GM18907 (cell line): ENCODE results near the gene PCDHGA7.
"Not testable (repeated sequence)": the region's sequence is repeated elsewhere in the genome, so short reads cannot be mapped to it uniquely, and the experiment has no call there.

Experiments
- ATAC-seq: cut with Tn5 transposase; IDR thresholded peaks from one replicate; pipeline ENCODE4 v1.9.1; 2021; ENCODE audit warnings: mild to moderate bottlenecking, moderate library complexity; ENCODE audit not compliant: unreplicated experiment

Gene PCDHGA7

DNA sequence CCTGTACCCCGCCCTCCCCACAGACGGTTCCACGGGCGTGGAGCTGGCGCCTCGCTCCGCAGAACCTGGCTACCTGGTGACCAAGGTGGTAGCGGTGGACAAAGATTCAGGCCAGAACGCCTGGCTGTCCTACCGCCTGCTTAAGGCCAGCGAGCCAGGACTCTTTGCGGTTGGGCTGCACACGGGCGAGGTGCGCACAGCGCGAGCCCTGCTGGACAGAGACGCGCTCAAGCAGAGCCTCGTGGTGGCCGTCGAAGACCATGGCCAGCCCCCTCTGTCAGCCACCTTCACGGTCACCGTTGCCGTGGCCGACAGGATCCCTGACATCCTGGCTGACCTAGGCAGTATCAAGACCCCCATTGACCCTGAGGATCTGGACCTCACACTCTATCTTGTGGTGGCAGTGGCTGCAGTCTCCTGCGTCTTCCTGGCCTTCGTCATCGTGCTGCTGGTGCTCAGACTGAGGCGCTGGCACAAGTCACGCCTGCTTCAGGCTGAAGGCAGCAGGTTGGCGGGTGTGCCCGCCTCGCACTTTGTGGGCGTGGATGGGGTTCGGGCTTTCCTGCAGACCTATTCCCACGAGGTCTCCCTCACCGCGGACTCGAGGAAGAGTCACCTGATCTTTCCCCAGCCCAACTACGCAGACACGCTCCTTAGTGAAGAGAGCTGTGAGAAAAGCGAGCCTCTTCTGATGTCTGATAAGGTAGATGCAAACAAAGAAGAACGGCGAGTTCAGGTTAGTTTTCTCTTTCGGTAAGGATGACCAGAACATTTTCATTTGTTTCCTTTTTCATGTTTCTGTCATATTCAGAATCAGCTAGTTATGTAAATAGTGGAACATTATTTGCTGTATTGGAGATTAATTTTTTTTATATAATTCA, 16.3 kb upstream of the PCDHGA7 start:
- ATAC-seq: no peak

DNA sequence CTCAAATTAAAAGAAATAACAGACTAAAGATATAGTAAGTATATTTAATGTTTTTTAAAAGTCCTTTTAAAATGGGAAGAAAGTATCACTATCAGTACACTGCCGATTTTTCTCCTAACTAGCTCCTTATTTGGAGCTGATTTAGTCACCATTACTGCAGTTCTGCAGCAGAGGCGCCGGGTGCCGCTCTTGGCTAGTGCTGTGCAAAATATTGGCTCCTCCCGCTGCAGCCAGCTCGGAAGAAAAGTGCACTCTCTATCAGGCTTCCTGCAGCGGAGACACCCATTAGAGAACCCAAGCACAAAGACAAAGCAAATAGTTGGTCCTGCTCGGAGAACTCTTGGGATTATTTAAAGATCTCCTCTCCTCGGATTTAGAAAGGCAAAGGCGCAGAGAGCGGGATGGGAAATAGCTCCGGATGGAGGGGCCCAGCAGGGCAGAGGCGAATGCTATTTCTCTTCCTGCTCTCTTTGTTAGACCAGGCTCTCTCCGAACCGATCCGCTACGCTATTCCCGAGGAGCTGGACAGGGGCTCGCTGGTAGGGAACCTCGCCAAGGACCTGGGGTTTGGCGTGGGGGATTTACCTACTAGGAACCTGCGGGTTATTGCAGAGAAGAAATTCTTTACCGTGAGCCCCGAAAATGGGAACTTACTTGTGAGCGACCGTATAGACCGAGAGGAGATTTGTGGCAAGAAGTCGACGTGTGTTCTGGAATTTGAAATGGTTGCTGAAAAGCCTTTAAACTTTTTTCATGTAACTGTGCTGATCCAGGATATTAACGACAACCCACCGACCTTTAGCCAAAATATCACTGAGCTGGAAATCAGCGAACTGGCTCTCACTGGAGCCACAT, 12.3 kb upstream of the PCDHGA7 start, which contains the start of gene PCDHGB3:
PCDHGB3 (plus strand) TSS at position 249 of the 855 bp plus-strand sequence; CDS start at position 402, 153 bp downstream.
- ATAC-seq: peak; percentile 97

DNA sequence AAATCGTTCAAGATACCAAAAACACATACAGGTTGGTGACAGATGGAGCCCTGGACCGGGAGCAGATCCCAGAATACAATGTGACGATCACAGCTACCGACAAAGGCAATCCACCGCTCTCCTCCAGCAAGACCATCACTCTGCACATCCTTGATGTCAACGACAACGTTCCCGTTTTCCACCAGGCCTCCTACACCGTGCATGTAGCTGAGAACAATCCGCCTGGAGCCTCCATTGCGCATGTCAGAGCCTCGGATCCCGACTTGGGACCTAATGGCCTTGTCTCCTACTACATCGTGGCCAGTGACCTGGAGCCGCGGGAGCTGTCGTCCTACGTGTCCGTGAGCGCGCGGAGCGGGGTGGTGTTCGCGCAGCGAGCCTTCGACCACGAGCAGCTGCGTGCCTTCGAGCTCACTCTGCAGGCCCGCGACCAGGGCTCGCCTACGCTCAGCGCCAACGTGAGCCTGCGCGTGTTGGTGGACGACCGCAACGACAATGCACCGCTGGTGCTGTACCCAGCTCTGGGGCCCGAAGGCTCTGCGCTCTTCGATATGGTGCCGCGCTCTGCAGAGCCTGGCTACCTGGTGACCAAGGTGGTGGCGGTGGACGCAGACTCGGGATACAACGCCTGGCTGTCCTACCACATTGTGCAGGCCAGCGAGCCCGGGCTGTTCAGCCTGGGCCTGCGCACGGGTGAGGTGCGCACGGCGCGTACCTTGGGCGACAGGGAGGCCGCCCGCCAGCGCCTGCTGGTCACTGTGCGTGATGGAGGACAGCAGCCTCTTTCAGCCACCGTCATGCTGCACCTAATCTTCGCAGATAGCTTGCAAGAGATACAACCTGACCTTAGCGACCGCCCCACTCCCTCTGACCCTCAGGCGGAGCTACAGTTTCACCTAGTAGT, 10.7 kb upstream of the PCDHGA7 start:
- ATAC-seq: no peak

DNA sequence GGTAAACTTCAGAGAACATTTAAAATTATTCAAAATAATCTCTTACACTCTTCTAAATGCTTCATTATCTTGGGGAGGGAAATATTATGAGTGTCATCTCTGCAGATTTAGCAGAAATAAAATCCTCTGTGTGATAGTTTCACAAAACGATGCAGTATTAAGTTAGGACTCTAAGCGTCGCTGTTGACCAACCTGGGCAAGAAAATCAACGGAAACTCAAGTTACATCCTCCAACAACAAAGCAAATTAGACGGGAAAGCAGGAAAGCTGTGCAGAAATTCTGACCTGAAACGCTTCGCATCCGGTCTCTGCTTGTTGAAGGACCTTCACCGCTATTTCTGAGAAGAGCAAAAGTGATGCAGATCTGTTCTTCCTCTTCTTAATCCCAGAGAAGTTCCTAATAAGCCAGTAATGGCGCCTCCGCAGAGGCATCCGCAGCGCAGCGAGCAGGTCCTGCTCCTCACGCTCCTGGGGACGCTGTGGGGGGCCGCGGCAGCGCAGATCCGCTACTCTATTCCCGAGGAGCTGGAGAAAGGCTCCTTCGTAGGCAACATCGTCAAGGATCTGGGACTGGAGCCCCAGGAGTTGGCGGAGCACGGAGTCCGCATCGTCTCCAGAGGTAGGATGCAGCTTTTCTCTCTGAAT, 8.7 kb upstream of the PCDHGA7 start, which contains the start of gene PCDHGA6:
PCDHGA6 (plus strand) TSS at position 219 of the 645 bp plus-strand sequence; CDS start at position 412, 193 bp downstream.
- ATAC-seq: no peak

DNA sequence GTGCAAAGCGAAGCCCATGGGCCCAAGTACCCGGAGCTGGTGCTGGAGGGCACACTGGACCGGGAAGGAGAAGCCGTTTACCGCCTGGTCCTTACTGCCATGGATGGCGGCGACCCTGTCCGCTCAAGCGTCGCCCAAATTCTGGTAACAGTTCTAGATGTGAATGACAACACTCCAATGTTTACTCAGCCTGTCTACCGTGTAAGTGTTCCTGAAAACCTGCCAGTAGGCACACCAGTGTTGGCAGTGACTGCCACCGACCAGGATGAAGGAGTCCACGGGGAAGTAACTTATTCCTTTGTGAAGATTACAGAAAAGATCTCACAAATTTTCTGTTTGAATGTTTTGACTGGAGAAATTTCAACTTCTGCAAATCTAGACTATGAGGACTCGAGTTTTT, 7.9 kb upstream of the PCDHGA7 start:
- ATAC-seq: no peak

DNA sequence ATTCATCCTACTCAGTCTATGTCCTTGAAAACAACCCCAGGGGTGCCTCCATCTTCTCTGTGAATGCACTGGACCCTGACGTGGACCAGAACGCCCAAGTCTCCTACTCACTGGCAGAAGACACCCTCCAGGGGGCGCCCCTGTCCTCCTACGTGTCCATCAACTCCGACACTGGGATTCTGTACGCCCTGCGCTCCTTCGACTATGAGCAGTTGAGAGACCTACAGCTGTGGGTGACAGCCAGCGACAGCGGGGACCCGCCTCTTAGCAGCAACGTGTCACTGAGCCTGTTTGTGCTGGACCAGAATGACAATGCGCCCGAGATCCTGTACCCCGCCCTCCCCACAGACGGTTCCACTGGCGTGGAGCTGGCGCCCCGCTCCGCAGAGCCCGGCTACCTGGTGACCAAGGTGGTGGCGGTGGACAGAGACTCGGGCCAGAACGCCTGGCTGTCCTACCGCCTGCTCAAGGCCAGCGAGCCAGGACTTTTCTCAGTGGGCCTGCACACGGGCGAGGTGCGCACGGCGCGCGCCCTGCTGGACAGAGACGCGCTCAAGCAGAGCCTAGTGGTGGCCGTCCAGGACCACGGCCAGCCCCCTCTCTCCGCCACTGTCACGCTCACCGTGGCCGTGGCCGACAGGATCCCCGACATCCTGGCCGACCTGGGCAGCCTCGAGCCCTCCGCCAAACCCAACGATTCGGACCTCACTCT, 6.9 kb upstream of the PCDHGA7 start:
- ATAC-seq: not testable (repeated sequence)

DNA sequence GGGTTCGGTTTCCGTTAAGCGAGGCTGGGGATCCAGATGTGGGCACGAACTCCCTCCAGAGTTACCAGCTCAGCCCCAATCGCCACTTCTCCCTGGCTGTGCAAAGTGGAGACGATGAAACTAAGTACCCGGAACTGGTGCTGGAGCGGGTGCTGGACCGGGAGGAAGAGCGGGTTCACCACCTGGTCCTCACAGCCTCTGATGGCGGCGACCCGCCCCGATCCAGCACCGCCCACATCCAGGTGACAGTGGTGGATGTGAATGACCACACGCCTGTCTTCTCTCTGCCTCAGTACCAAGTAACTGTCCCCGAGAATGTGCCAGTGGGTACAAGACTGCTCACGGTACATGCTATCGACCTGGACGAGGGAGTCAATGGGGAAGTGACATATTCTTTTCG, 803 bp downstream of the PCDHGA7 start:
- no peak for ATAC-seq

DNA sequence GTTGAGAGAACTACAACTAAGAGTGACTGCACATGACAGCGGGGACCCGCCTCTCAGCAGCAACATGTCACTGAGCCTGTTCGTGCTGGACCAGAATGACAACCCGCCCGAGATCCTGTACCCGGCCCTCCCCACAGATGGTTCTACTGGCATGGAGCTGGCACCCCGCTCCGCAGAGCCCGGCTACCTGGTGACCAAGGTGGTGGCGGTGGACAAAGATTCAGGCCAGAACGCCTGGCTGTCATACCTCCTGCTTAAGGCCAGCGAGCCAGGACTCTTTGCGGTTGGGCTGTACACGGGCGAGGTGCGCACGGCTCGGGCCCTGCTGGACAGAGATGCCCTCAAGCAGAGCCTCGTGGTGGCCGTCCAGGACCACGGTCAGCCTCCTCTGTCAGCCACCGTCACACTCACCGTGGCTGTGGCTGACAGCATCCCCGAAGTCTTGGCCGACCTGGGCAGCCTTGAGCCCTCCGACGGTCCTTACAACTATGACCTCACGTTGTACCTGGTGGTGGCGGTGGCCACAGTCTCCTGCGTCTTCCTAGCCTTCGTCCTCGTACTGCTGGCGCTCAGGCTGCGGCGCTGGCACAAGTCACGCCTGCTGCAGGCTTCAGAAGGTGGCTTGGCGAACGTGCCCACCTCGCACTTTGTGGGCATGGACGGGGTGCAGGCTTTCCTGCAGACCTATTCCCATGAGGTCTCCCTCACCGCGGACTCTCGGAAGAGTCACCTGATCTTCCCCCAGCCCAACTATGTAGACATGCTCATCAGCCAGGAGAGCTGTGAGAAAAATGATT, 2.1 kb downstream of the PCDHGA7 start:
- ATAC-seq: no peak

DNA sequence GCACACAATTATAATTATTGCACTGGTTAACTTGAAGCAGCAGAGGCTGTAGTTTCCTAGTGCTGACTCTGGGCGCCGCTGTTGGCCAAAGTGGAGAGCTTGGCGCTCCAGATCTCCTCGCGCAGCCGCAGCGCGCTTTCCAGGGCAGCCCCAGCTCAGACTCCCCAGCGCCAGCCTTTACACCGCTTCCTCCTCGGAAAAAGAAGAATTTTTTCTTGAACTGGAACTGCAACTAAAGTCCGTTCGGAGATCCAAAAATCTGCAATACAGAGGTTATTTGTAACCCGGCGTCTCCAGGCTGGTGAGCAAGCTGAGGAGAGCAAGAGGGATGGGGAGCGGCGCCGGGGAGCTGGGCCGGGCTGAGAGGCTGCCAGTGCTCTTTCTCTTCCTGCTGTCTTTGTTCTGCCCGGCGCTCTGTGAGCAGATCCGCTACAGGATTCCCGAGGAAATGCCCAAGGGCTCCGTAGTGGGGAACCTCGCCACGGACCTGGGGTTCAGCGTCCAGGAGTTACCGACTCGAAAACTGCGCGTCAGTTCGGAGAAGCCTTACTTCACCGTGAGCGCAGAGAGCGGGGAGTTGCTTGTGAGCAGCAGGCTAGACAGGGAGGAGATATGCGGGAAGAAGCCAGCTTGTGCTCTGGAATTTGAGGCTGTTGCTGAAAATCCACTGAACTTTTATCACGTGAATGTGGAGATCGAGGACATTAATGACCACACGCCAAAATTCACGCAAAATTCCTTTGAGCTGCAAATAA, 5.2 kb downstream of the PCDHGA7 start, which contains the start of gene PCDHGB4:
PCDHGB4 (plus strand) TSS at position 142 of the 755 bp plus-strand sequence; CDS start at position 329, 187 bp downstream.
- ATAC-seq: not testable (repeated sequence)

DNA sequence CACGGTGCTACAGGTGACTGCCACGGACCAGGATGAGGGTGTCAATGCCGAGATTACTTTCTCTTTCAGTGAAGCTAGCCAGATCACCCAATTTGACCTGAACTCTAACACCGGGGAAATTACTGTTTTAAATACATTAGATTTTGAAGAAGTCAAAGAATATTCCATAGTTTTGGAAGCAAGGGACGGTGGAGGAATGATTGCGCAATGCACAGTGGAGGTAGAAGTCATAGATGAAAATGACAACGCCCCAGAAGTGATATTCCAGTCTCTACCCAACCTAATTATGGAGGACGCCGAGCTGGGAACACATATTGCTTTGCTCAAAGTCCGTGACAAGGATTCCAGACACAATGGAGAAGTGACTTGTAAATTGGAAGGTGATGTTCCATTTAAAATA, 6.1 kb downstream of the PCDHGA7 start:
- ATAC-seq: no peak

DNA sequence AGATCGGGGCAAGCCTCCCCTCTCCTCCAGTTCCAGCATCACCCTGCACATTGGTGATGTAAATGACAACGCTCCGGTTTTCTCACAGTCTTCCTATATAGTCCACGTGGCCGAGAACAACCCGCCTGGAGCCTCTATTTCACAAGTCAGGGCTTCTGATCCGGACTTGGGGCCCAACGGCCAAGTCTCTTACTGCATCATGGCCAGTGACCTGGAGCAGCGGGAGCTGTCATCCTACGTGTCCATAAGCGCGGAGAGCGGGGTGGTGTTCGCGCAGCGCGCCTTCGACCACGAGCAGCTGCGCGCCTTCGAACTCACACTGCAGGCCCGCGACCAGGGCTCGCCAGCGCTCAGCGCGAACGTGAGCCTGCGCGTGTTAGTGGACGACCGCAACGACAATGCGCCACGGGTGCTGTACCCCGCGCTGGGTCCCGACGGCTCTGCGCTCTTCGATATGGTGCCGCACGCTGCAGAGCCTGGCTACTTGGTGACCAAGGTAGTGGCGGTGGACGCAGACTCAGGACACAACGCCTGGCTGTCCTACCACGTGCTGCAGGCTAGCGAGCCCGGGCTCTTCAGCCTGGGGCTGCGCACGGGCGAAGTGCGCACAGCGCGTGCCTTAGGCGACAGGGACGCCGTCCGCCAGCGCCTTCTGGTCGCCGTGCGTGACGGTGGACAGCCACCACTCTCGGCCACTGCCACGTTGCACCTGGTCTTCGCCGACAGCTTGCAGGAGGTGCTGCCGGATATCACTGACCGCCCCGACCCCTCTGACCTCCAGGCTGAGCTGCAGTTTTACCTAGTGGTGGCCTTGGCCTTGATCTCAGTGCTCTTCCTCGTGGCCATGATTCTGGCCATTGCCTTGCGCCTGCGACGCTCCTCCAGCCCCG, 6.9 kb downstream of the PCDHGA7 start:
- no peak for ATAC-seq

DNA sequence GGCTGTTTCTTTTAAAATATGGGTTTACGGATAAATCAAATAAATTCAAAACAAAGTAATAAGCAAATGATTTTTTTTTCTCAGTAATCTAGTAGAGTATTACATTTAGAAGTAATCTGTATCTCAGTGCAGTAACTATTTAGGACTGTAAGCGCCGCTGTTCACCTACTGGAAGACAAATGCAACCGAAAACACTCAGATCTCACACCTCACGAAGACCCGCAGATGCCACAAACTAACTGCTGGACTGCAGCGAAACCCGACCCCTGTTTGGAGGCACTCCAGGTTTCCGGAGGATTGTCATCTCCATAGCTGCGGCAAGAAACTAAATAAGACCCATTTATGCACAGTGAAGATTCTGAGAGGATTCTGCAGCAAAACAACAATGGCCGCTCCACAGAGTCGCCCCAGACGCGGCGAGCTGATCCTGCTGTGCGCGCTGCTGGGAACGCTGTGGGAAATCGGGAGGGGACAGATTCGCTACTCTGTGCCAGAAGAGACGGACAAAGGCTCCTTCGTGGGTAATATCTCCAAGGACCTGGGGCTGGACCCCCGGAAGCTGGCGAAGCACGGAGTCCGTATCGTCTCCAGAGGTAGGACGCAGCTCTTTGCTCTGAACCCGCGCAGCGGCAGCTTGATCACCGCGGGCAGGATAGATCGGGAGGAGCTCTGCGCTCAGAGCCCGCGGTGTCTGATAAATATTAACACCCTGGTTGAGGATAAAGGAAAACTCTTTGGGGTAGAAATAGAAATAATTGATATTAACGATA, 10.1 kb downstream of the PCDHGA7 start, which contains the start of gene PCDHGA8:
PCDHGA8 (plus strand) TSS at position 205 of the 770 bp plus-strand sequence; CDS start at position 386, 181 bp downstream.
- ATAC-seq: no peak

DNA sequence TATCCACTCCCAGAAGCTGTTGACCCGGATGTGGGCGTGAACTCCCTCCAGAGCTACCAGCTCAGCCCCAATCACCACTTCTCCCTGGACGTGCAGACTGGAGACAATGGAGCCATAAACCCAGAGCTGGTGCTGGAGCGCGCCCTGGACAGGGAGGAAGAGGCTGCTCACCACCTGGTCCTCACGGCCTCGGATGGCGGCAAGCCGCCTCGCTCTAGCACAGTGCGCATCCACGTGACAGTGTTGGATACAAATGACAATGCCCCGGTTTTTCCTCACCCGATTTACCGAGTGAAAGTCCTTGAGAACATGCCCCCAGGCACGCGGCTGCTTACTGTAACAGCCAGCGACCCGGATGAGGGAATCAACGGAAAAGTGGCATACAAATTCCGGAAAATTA, 10.7 kb downstream of the PCDHGA7 start:
- no peak for ATAC-seq

DNA sequence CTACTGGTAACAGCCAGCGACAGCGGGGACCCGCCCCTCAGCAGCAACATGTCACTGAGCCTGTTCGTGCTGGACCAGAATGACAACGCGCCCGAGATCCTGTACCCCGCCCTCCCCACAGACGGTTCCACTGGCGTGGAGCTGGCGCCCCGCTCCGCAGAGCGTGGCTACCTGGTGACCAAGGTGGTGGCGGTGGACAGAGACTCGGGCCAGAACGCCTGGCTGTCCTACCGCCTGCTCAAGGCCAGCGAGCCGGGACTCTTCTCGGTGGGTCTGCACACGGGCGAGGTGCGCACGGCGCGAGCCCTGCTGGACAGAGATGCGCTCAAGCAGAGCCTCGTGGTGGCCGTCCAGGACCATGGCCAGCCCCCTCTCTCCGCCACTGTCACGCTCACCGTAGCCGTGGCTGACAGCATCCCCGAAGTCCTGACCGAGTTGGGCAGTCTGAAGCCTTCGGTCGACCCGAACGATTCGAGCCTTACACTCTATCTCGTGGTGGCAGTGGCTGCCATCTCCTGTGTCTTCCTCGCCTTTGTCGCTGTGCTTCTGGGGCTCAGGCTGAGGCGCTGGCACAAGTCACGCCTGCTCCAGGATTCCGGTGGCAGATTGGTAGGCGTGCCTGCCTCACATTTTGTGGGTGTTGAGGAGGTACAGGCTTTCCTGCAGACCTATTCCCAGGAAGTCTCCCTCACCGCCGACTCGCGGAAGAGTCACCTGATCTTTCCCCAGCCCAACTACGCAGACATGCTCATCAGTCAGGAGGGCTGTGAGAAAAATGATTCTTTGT, 12.1 kb downstream of the PCDHGA7 start:
- ATAC-seq: not testable (repeated sequence)
